HFF-Myc (cell line): ENCODE results near the gene NACC1.

Experiments used
- DNase-seq: peaks from one replicate; pipeline ENCODE4 v3.0.0-alpha.2; 2011; ENCODE audit warnings: low read depth; ENCODE audit errors: extremely low read depth
- H3K4me3 ChIP-seq: replicated peaks from 2 replicates; pipeline ENCODE4 v1.5.1; 2011; ENCODE audit warnings: low read depth, mild to moderate bottlenecking, control low read depth, low read length
- CTCF ChIP-seq: IDR thresholded peaks from 2 replicates; pipeline ENCODE4 v1.5.1; 2012; ENCODE audit warnings: mild to moderate bottlenecking, low read depth, low read length, control low read depth; ENCODE audit errors: missing control alignments

NACC1 gene

GRCh38 chr19:13092158-13092543, 25.9 kb upstream of the NACC1 start:
- TF ChIP-seq CTCF = no peak
- DNase-seq = no peak
- H3K4me3 ChIP-seq = no peak overlapping the region

- TF ChIP-seq CTCF = no peak
- no peak overlapping the region for H3K4me3 ChIP-seq
- no peak for DNase-seq
These were observed 25.3 kb upstream of the NACC1 start for GRCh38 chr19:13092606-13093235.

DNA sequence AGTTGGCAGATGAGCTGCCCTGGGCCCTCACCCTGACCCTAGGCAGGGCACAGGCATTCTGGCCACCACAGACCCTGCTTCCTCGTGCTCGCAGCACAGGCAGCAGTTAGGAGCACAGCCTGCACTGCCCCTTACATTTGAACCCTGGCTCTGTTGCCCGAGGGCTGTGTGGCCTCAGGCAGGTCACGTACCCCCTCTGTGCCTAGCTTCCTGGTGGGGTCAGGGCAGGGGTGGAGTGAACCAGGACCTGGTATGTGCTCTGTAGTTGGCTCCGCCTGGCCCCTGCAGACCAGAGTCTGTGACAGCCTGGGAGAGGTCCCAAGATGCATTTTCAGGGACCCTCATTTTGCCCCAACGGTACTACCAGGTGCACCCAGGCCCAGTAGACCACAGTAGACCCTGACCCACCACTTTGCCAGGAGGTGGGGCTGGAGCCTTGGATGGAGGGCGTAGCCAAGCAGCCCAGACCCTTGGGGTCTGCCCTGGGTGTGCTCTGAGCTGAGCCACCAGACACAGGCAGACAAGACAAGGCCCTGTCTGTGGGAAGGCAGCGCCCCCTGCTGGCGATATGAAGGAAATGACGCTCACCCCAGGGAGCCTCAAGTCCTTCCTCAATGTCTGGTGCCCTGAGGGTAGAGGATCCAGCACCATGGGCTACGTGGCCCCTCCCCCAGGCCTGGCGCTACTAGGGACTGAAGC, 24.5 kb upstream of the NACC1 start:
- no peak overlapping the region for H3K4me3 ChIP-seq
- TF ChIP-seq CTCF = peak; percentile 91
- peak; percentile 66 for DNase-seq

DNA sequence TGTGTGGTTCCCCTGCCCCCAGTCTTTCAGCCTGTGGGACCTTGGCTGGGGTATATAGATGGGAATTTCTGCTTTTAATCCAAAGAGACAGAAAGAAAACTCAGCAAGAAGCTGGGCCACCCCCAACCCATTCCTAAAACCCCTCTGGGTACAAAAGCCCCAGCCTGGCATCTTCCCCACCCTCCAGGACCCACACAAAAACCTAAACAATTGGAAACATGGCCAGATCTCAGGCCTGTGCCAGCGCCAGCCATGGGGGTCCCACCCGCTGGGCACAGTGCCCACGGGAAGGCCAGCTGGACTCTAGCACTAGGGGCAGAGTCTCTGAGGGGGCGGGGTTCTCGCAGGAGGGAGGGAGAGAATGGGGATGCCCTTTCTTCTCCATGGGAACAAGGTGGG, 24.0 kb upstream of the NACC1 start:
- TF ChIP-seq CTCF = no peak
- DNase-seq = no peak
- no peak overlapping the region for H3K4me3 ChIP-seq

DNA sequence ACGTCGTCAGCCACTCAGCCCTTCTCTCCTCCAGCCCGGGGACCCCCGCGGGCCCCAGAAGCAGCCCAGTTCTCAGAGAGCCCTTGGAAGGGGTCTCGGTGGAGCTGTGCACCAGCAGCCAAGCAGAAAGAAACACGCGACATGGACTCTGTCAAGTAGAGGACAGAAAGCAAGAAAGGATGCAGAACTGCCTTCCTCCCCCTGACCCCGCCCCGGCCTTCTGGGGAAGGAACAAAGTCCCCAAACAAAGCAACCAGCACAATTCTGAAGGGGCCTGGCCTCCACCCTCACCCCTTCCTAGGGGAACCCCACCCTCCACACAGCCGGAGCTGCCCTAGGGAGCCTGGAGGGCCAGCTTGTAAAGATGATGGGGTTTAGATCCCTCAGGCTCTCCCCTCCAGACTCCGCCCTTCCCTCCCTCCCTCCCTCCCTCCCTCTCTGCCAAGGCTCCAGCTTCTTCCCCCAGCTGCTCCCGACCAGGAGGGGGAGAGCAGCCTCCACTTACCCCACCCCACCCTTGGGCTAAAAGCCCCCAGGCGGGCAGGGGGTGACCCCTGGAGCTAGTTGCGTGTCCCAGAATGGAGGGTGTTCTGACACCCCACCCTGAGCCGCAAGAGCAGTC, 23.2 kb upstream of the NACC1 start:
- no peak for DNase-seq
- H3K4me3 ChIP-seq = no peak overlapping the region
- no peak for TF ChIP-seq CTCF

DNA sequence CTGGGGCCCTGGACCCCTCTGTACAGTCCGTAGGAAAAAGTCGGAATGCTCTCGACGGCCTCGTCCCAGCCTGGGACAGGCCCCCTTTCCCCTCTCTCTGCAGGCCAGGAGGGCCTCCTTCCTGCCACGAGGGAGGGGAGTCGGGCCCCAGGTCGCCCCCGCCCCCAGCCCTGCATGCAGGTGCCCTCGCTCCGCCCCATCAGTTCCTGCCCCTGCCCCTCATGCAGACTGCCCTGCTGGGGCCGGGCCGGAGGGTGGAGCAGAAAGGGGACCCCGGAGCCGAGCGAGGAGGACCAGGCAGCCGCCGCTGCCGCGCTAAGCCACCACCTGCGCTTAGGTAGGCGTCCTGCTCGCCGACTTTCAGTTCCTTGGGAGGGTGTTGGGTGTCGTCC, 22.7 kb upstream of the NACC1 start:
- no peak overlapping the region for H3K4me3 ChIP-seq
- DNase-seq = no peak
- TF ChIP-seq CTCF = no peak
